Astrocyte (in vitro differentiated cells and primary cell): ENCODE results near the gene CAVIN2. TPM values are rescaled to one million over a fixed set of nuclear protein-coding genes. Genes with fewer than 3 reads are reported as not detected.

Source experiments
- DNase-seq: peaks from one replicate; pipeline ENCODE4 v3.0.0-alpha.2; 2010; ENCODE audit warnings: low read depth
- FAIRE-seq: peaks from 2 replicates; lab custom pipeline; 2011; peaks lifted over from hg19 to GRCh38; lab: Jason Lieb, UNC
- H2AFZ ChIP-seq: 2 replicates; pipeline ENCODE4 v1.6.0; 2012; ENCODE audit warnings: low read depth, low read length, inconsistent platforms
- H3K27ac ChIP-seq: 2 replicates; pipeline ENCODE4 v1.5.1; 2011; ENCODE audit warnings: low read depth, low read length, inconsistent platforms
- H3K27me3 ChIP-seq: 2 replicates; pipeline ENCODE4 v1.6.0; 2011; ENCODE audit warnings: low read length, inconsistent platforms; ENCODE audit not compliant: insufficient read depth
- H3K36me3 ChIP-seq: 2 replicates; pipeline ENCODE4 v1.5.1; 2011; ENCODE audit warnings: low read length, inconsistent platforms; ENCODE audit not compliant: insufficient read depth
- H3K4me1 ChIP-seq: 2 replicates; pipeline ENCODE4 v1.5.1; 2011; ENCODE audit warnings: low read length, inconsistent platforms; ENCODE audit not compliant: insufficient read depth
- H3K4me2 ChIP-seq: 2 replicates; pipeline ENCODE4 v1.6.0; 2012; ENCODE audit warnings: low read length, inconsistent platforms
- H3K4me3 ChIP-seq: 2 replicates; pipeline ENCODE4 v1.5.1; 2011; ENCODE audit warnings: low read depth, mild to moderate bottlenecking, low read length, inconsistent platforms; ENCODE audit not compliant: insufficient read depth
- H3K79me2 ChIP-seq: 2 replicates; pipeline ENCODE4 v1.6.0; 2012; ENCODE audit warnings: mild to moderate bottlenecking, low read length, inconsistent platforms; ENCODE audit not compliant: insufficient read depth
- H3K9ac ChIP-seq: 2 replicates; pipeline ENCODE4 v1.6.0; 2012; ENCODE audit warnings: mild to moderate bottlenecking, low read length, inconsistent platforms
- H3K9me3 ChIP-seq: 2 replicates; pipeline ENCODE4 v1.5.1; 2012; ENCODE audit warnings: low read depth, mild to moderate bottlenecking, low read length, inconsistent platforms; ENCODE audit not compliant: insufficient read depth
- H4K20me1 ChIP-seq: 2 replicates; pipeline ENCODE4 v1.6.0; 2012; ENCODE audit warnings: low read length, inconsistent platforms; ENCODE audit not compliant: insufficient read depth
- H3K27ac Mint-ChIP-seq: one replicate; pipeline ENCODE4 v1.8.0; 2021; ENCODE audit warnings: mild to moderate bottlenecking, mixed read lengths; ENCODE audit not compliant: unreplicated experiment
- H3K27me3 Mint-ChIP-seq: one replicate; pipeline ENCODE4 v1.8.0; 2021; ENCODE audit warnings: low read depth, mixed read lengths; ENCODE audit not compliant: unreplicated experiment
- H3K36me3 Mint-ChIP-seq: one replicate; pipeline ENCODE4 v1.8.0; 2021; ENCODE audit warnings: low read depth, mixed read lengths; ENCODE audit not compliant: unreplicated experiment
- H3K4me1 Mint-ChIP-seq: one replicate; pipeline ENCODE4 v1.8.0; 2021; ENCODE audit warnings: low read depth, mixed read lengths; ENCODE audit not compliant: unreplicated experiment
- H3K4me3 Mint-ChIP-seq: one replicate; pipeline ENCODE4 v1.8.0; 2021; ENCODE audit warnings: mild to moderate bottlenecking, moderate library complexity, mixed read lengths; ENCODE audit not compliant: unreplicated experiment
- H3K9me3 Mint-ChIP-seq: one replicate; pipeline ENCODE4 v1.8.0; 2021; ENCODE audit warnings: mild to moderate bottlenecking, mixed read lengths; ENCODE audit not compliant: unreplicated experiment
- EZH2 ChIP-seq: IDR thresholded peaks from 2 replicates; pipeline ENCODE4 v1.6.1; 2012; ENCODE audit warnings: mild to moderate bottlenecking, low read length, inconsistent platforms; ENCODE audit not compliant: insufficient read depth
- total RNA-seq: library from RNA; stranded (reverse); gene quantifications from 2 replicates; pipeline ENCODE4 v1.2.1, GENCODE V29; 2021
- TF ChIP-seq, protein P1 (sequence below): IDR thresholded peaks from 2 replicates; pipeline ENCODE4 v1.5.1; 2011; ENCODE audit warnings: low read depth, mild to moderate bottlenecking, inconsistent platforms, low read length, moderate library complexity; ENCODE audit not compliant: insufficient read depth

Gene CAVIN2
- total RNA-seq, 1 donor from 2014 or later, result 2.8 TPM

DNA sequence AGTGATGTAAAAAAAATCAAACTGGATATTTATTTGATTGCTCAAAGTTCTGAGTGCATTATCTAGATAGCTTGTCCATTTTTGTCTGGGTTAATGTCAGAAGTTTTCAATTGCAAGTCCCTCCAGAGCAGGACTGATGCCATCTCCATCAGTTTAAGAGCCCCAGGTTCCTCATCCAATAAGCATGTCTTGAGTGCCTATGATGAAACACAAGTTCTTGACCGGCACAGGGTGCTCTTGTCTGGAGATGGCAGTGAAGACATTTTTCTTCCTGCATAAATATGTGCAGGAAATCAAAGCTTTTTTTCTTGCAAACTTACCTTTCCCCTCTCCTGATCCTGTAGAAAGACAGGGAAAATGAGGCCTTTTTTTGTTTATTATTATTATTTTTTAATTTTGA is 31.9 kb downstream of the CAVIN2 start:
- DNase-seq, result no peak
- H3K79me2 ChIP-seq, result no peaks in the 10 kb centered on the region
- no peak for FAIRE-seq
- Mint-ChIP-seq H3K27ac (no peak overlapping the region), H3K4me1 (no peaks in the 10 kb centered on the region), H3K27me3 (no peaks in the 10 kb centered on the region), H3K36me3 (no peaks in the 10 kb centered on the region), H3K4me3 (no peak overlapping the region), H3K9me3 (no peaks in the 10 kb centered on the region)
- H4K20me1 ChIP-seq, result no peaks in the 10 kb centered on the region
- TF ChIP-seq, protein P1, sequence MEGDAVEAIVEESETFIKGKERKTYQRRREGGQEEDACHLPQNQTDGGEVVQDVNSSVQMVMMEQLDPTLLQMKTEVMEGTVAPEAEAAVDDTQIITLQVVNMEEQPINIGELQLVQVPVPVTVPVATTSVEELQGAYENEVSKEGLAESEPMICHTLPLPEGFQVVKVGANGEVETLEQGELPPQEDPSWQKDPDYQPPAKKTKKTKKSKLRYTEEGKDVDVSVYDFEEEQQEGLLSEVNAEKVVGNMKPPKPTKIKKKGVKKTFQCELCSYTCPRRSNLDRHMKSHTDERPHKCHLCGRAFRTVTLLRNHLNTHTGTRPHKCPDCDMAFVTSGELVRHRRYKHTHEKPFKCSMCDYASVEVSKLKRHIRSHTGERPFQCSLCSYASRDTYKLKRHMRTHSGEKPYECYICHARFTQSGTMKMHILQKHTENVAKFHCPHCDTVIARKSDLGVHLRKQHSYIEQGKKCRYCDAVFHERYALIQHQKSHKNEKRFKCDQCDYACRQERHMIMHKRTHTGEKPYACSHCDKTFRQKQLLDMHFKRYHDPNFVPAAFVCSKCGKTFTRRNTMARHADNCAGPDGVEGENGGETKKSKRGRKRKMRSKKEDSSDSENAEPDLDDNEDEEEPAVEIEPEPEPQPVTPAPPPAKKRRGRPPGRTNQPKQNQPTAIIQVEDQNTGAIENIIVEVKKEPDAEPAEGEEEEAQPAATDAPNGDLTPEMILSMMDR, result no peak
- TF ChIP-seq EZH2, result no peak
- H3K9me3 ChIP-seq, result no peaks in the 10 kb centered on the region
- H3K4me3 ChIP-seq, result no peak overlapping the region
- no peak overlapping the region for H2AFZ ChIP-seq
- H3K4me2 ChIP-seq, result no peak overlapping the region
- no peaks in the 10 kb centered on the region for H3K36me3 ChIP-seq
- H3K27ac ChIP-seq, result no peak overlapping the region
- H3K4me1 ChIP-seq, result no peaks in the 10 kb centered on the region
- H3K9ac ChIP-seq, result no peak overlapping the region
- no peaks in the 10 kb centered on the region for H3K27me3 ChIP-seq

DNA sequence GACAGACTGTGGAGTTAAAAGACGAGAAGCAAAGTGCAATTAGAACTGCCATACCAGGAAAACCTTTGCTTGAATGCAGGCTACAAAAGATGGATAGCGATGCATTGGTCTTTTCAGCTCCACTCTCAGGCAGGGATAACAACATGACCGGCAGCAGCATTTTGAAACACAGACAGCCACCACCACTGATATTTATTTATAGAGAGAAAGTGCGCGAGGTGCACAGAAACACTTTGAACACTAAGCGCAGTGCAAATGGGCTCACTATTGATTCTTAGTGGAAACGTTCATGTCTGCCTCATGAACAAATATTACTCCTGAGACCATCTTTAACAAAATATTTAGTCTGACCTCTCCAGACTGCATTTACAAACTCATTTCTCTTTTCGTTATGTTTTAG is 32.9 kb downstream of the CAVIN2 start:
- H3K27ac Mint-ChIP-seq, result no peak overlapping the region
- Histone ChIP-seq H3K27ac (no peak overlapping the region), H3K4me3 (no peak overlapping the region), H3K4me2 (no peak overlapping the region), H3K79me2 (no peaks in the 10 kb centered on the region), H3K36me3 (no peaks in the 10 kb centered on the region), H2AFZ (no peak overlapping the region), H3K4me1 (no peaks in the 10 kb centered on the region), H4K20me1 (no peaks in the 10 kb centered on the region), H3K9ac (no peak overlapping the region), H3K27me3 (no peaks in the 10 kb centered on the region), H3K9me3 (no peaks in the 10 kb centered on the region)
- no peaks in the 10 kb centered on the region for H3K4me1 Mint-ChIP-seq
- no peak for TF ChIP-seq EZH2
- no peak for DNase-seq
- H3K4me3 Mint-ChIP-seq, result no peak overlapping the region
- FAIRE-seq, result no peak
- no peaks in the 10 kb centered on the region for H3K36me3 Mint-ChIP-seq
- H3K27me3 Mint-ChIP-seq, result no peaks in the 10 kb centered on the region
- no peaks in the 10 kb centered on the region for H3K9me3 Mint-ChIP-seq

DNA sequence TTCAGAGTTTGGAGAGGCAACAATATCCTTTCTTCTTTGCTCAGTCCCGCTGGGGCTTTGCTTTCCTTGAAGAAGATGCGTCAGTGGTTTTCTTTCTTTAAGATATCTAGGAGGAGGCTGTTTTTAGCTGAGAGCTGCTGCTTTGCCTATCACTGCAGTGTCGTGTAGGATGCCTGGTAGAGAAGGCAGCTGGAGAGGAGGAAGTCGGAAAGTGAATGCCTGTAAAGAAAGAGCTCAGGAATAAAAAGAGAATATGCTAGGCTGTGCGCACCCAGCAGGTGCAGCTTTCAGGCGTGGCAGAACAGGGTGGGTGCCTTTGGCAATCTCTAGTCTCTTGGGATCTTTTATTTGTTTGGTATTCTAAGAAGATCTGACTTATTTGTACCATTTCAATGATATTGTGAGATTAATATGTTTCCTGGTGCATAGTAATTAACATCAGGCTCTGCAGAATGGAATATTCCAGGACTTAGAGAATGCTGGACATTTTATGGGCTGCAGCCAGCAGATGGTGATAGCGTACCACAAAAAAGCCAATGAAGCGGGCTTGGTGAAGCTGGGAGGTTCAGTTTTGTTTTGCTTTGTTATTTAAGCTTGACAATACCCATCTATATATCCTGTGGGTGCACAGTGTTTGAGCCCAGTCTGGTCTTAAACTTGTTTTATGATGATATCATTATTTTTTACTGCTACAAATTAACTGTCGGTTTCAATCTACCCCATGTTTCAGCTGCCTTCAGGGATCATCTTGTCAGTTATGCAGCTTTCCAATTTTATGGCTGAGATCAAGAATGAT is 34.9 kb downstream of the CAVIN2 start:
- H3K4me3 ChIP-seq, result no peak overlapping the region
- H3K4me1 ChIP-seq, result no peaks in the 10 kb centered on the region
- Mint-ChIP-seq H3K27ac (no peak overlapping the region), H3K9me3 (no peaks in the 10 kb centered on the region), H3K27me3 (no peaks in the 10 kb centered on the region), H3K36me3 (no peaks in the 10 kb centered on the region), H3K4me1 (no peaks in the 10 kb centered on the region), H3K4me3 (no peak overlapping the region)
- no peaks in the 10 kb centered on the region for H3K79me2 ChIP-seq
- peak overlapping the region; percentile 41 for H2AFZ ChIP-seq
- H3K4me2 ChIP-seq, result peak overlapping the region; percentile 16
- peak; percentile 87 for FAIRE-seq
- H3K27ac ChIP-seq, result no peak overlapping the region
- no peaks in the 10 kb centered on the region for H4K20me1 ChIP-seq
- H3K9me3 ChIP-seq, result no peaks in the 10 kb centered on the region
- peak; percentile 36 for DNase-seq
- no peaks in the 10 kb centered on the region for H3K27me3 ChIP-seq
- no peak for TF ChIP-seq EZH2
- TF ChIP-seq, protein P1, result peak; percentile 95
- no peaks in the 10 kb centered on the region for H3K36me3 ChIP-seq
- H3K9ac ChIP-seq, result no peak overlapping the region
